K562 (cell line): ENCODE results near the gene PDZD2.
"Not testable (repeated sequence)": the region's sequence is repeated elsewhere in the genome, so short reads cannot be mapped to it uniquely, and the experiment has no call there.

Source experiments
- E2F8 ChIP-seq: fragments of 450-650 bp; IDR thresholded peaks from 2 replicates; pipeline ENCODE4 v1.7.1; 2018; ENCODE audit warnings: mild to moderate bottlenecking, low read depth; ENCODE audit not compliant: partially characterized antibody
- EWSR1 ChIP-seq: fragments of 450-650 bp; IDR thresholded peaks from 2 replicates; pipeline ENCODE4 v1.6.1; 2018; ENCODE audit warnings: borderline replicate concordance, mild to moderate bottlenecking, low read depth, moderate library complexity; ENCODE audit not compliant: partially characterized antibody
- GTF2A2 ChIP-seq: IDR thresholded peaks from 2 replicates; pipeline ENCODE4 v1.6.1; 2016; ENCODE audit warnings: mild to moderate bottlenecking, missing genetic modification characterization, missing compliant biosample characterization
- JUND ChIP-seq, 2 experiments: IDR thresholded peaks; 2 replicates in 1 of 2; 3 replicates in 1 of 2; pipeline ENCODE4 v1.6.1; 2011; ENCODE audit warnings: borderline replicate concordance in 2 of 2, low read depth in 2 of 2, low read length in 2 of 2, improper control_type of control experiment in 1 of 2, missing biosample characterization in 1 of 2, missing genetic modification characterization in 1 of 2, missing genetic modification reagents in 1 of 2
- MAZ ChIP-seq, 2 experiments: fragments of 450-650 bp in 1 of 2; sonication (generic) in 1 of 2; formaldehyde crosslinking; IDR thresholded peaks in 1 of 2; conservative IDR thresholded peaks in 1 of 2; 2 replicates each; pipeline versions ENCODE4 v1.4.0 to v1.5.0; 2020; ENCODE audit warnings: mild to moderate bottlenecking in 1 of 2, missing genetic modification reagents in 1 of 2
- PHF21A ChIP-seq: fragments of 450-650 bp; IDR thresholded peaks from 2 replicates; pipeline ENCODE4 v1.6.1; 2017; ENCODE audit warnings: low read depth, borderline replicate concordance
- SMC3 ChIP-seq: conservative IDR thresholded peaks from 2 replicates; pipeline ENCODE4 v1.6.1; 2011; ENCODE audit warnings: low read depth, low read length, improper control_type of control experiment; ENCODE audit not compliant: insufficient read depth
- ZBTB33 ChIP-seq: sonication (generic); formaldehyde crosslinking; IDR thresholded peaks from 2 replicates; pipeline ENCODE4 v1.8.1; 2023; ENCODE audit warnings: mild to moderate bottlenecking, missing genetic modification reagents
- ZNF12 ChIP-seq: sonication (generic); formaldehyde crosslinking; IDR thresholded peaks from 2 replicates; pipeline ENCODE4 v1.4.0; 2020; ENCODE audit warnings: mild to moderate bottlenecking, missing genetic modification reagents
- TF ChIP-seq, protein P1 (sequence below): sonication (generic); formaldehyde crosslinking; IDR thresholded peaks from 2 replicates; pipeline ENCODE4 v1.9.0; 2022; ENCODE audit warnings: mild to moderate bottlenecking, missing genetic modification reagents
- TF ChIP-seq, protein P2 (sequence below): IDR thresholded peaks from 2 replicates; pipeline ENCODE4 v1.6.1; 2012; ENCODE audit warnings: low read depth, low read length, improper control_type of control experiment, borderline replicate concordance

- TF ChIP-seq ZNF12 (CRISPR knock-in tag); E2F8; EWSR1; ZBTB33; GTF2A2; SMC3; PHF21A; JUND (IDR thresholded peaks at IDR 0.05; ENCODE audit: borderline replicate concordance, low read depth, low read length); JUND (tag; IDR thresholded peaks at IDR 0.05; ENCODE audit: borderline replicate concordance, low read depth, low read length); MAZ (CRISPR knock-in tag; conservative IDR thresholded peaks at IDR 0.05 in 1 of 2, IDR thresholded peaks at IDR 0.05 in 1 of 2): not testable (repeated sequence)
- TF ChIP-seq, protein P1, sequence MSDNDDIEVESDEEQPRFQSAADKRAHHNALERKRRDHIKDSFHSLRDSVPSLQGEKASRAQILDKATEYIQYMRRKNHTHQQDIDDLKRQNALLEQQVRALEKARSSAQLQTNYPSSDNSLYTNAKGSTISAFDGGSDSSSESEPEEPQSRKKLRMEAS (CRISPR knock-in tag): not testable (repeated sequence)
- TF ChIP-seq, protein P2, sequence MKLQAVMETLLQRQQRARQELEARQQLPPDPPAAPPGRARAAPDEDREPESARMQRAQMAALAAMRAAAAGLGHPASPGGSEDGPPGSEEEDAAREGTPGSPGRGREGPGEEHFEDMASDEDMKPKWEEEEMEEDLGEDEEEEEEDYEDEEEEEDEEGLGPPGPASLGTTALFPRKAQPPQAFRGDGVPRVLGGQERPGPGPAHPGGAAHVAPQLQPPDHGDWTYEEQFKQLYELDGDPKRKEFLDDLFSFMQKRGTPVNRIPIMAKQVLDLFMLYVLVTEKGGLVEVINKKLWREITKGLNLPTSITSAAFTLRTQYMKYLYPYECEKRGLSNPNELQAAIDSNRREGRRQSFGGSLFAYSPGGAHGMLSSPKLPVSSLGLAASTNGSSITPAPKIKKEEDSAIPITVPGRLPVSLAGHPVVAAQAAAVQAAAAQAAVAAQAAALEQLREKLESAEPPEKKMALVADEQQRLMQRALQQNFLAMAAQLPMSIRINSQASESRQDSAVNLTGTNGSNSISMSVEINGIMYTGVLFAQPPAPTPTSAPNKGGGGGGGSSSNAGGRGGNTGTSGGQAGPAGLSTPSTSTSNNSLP: not testable (repeated sequence)
Observed at GRCh38 chr5:31602305-31602704, 36.6 kb upstream of the PDZD2 start.
